Keratinocyte (primary cell): ENCODE results near the gene TNPO3. TPM values are rescaled to one million over a fixed set of nuclear protein-coding genes. Genes with fewer than 3 reads are reported as not detected.
"Not testable (repeated sequence)": the region's sequence is repeated elsewhere in the genome, so short reads cannot be mapped to it uniquely, and the experiment has no call there.

Experiments used
- DNase-seq: peaks from one replicate; pipeline ENCODE4 v3.0.0-alpha.2; 2011; ENCODE audit warnings: low read depth, missing footprints, low spot score
- FAIRE-seq: peaks from 2 replicates; lab custom pipeline; 2011; peaks lifted over from hg19 to GRCh38; lab: Jason Lieb, UNC
- H2AFZ ChIP-seq: 2 replicates; pipeline ENCODE4 v1.6.0; 2012; ENCODE audit warnings: low read length, control low read depth, inconsistent platforms; ENCODE audit not compliant: control insufficient read depth
- H3K27ac ChIP-seq: 2 replicates; pipeline ENCODE4 v1.5.1; 2011; ENCODE audit warnings: low read length; ENCODE audit not compliant: control insufficient read depth, insufficient read depth
- H3K27me3 ChIP-seq: 3 replicates; pipeline ENCODE4 v1.6.0; 2011; ENCODE audit warnings: low read length; ENCODE audit not compliant: control insufficient read depth, insufficient read depth; ENCODE audit errors: extremely low read depth
- H3K36me3 ChIP-seq, 2 experiments: 2 replicates in 1 of 2; 3 replicates in 1 of 2; pipeline ENCODE4 v1.5.1; 2011; ENCODE audit warnings: low read length in 2 of 2, mild to moderate bottlenecking in 1 of 2; ENCODE audit not compliant: control insufficient read depth in 2 of 2, insufficient read depth in 2 of 2; ENCODE audit errors: extremely low read depth in 1 of 2
- H3K4me1 ChIP-seq: 3 replicates; pipeline ENCODE4 v1.5.1; 2011; ENCODE audit warnings: low read length; ENCODE audit not compliant: control insufficient read depth, insufficient read depth; ENCODE audit errors: extremely low read depth
- H3K4me2 ChIP-seq: 3 replicates; pipeline ENCODE4 v1.6.0; 2011; ENCODE audit warnings: low read depth, low read length; ENCODE audit not compliant: control insufficient read depth, insufficient read depth; ENCODE audit errors: extremely low read depth
- H3K4me3 ChIP-seq, 3 experiments: fragments of 200-600 bp in 1 of 3; sonication (generic) in 1 of 3; 2 replicates in 2 of 3; 3 replicates in 1 of 3; pipeline ENCODE4 v1.5.1; 2011 to 2016; ENCODE audit warnings: low read length in 3 of 3, mild to moderate bottlenecking in 3 of 3, control low read depth in 2 of 3, inconsistent platforms in 1 of 3, low read depth in 1 of 3, mixed read lengths in 1 of 3, mixed run types in 1 of 3, moderate library complexity in 1 of 3; ENCODE audit not compliant: control insufficient read depth in 2 of 3, insufficient read depth in 2 of 3; ENCODE audit errors: extremely low read depth in 1 of 3
- H3K79me2 ChIP-seq: 2 replicates; pipeline ENCODE4 v1.6.0; 2012; ENCODE audit warnings: low read length; ENCODE audit not compliant: control insufficient read depth, insufficient read depth
- H3K9ac ChIP-seq: 3 replicates; pipeline ENCODE4 v1.6.0; 2011; ENCODE audit warnings: low read length; ENCODE audit not compliant: control insufficient read depth, insufficient read depth; ENCODE audit errors: extremely low read depth
- H3K9me1 ChIP-seq: 3 replicates; pipeline ENCODE4 v1.6.0; 2011; ENCODE audit warnings: low read length; ENCODE audit not compliant: control insufficient read depth, insufficient read depth; ENCODE audit errors: extremely low read depth
- H3K9me3 ChIP-seq: 2 replicates; pipeline ENCODE4 v1.5.1; 2012; ENCODE audit warnings: low read depth, low read length; ENCODE audit not compliant: control insufficient read depth
- H4K20me1 ChIP-seq: 3 replicates; pipeline ENCODE4 v1.6.0; 2011; ENCODE audit warnings: low read length; ENCODE audit not compliant: control insufficient read depth, insufficient read depth; ENCODE audit errors: extremely low read depth
- EZH2 ChIP-seq: IDR thresholded peaks from one replicate; pipeline ENCODE4 v1.6.1; 2012; ENCODE audit warnings: inconsistent platforms, mild to moderate bottlenecking, low read length, moderate library complexity
- dilution Hi-C: fragments of 300-500 bp; cut with MboI; formaldehyde crosslinking; loops from one replicate; pipeline ENCODE4 v1.7.0; 2020; ENCODE audit warnings: low sequenced_read_pairs; ENCODE audit not compliant: extremely low pct_ligation_motif_present
- polyA plus RNA-seq, 5 experiments: library from polyadenylated mRNA; depleted of rRNA in 3 of 5; stranded (reverse) in 3 of 5; stranded (forward) in 1 of 5; unstranded in 1 of 5; fragments of >200 nt; gene quantifications; 1 replicate in 1 of 5; 2 replicates in 3 of 5; 3 replicates in 1 of 5; pipeline versions ENCODE4 v1.2.1 to v1.2.3, GENCODE V29; 2011 to 2012; ENCODE audit warnings: missing spikeins in 2 of 5, low read depth in 1 of 5, low replicate concordance in 1 of 5
- TF ChIP-seq, protein P1 (sequence below), 3 experiments: IDR thresholded peaks in 1 of 3; conservative IDR thresholded peaks in 1 of 3; optimal IDR thresholded peaks in 1 of 3; 2 replicates in 2 of 3; 3 replicates in 1 of 3; pipeline versions ENCODE3 to v1.5.1; 2011; ENCODE audit warnings: low read length in 3 of 3, mild to moderate bottlenecking in 3 of 3, moderate library complexity in 2 of 3, control low read depth in 1 of 3, inconsistent platforms in 1 of 3; ENCODE audit not compliant: insufficient read depth in 2 of 3; ENCODE audit errors: extremely low read depth in 1 of 3

TNPO3 gene
- polyA plus RNA-seq, 1 donor (not counting 4 experiments of a cell fraction or from before 2014, with no cell fraction given): 35.1 TPM

DNA sequence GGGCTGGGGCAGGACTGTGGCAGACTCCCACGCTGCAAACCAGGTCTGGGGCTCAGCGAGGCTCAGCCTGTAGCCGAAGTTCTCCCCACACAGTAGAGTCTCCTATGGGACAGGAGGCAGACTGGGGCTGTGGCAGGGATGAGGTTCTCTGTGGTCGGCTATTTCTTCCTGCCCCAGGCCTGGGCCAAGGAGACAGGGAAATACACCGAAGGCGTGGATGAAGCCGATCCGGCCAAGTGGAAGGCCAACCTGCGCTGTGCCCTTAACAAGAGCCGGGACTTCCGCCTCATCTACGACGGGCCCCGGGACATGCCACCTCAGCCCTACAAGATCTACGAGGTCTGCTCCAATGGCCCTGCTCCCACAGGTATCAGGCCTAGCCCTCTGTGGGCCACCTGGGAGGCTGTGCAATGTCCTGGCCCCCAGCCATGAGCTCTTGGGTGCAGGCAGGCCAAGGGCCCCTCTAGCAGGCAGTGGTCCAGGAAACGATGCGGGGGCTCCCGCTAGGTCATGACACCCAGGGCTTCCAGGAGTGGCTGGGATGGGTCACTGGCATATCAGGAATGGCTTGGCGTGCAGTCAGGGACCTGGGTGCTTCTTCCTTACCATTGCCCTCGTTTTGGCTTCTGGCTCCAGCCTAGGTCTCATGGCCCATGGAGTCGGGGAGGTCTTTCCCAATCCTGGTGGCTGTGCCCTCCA, 109.1 kb downstream of the TNPO3 start:
- Histone ChIP-seq H3K79me2 (no peaks in the 10 kb centered on the region), H3K27me3 (no peaks in the 10 kb centered on the region), H4K20me1 (no peaks in the 10 kb centered on the region), H3K27ac (no peak overlapping the region), H3K4me3 (no peak overlapping the region), H3K9ac (no peak overlapping the region), H3K36me3 (peaks cover 0 to 2% of the 10 kb centered on the region in 2 experiments), H3K9me3 (no peaks in the 10 kb centered on the region), H3K4me2 (no peak overlapping the region), H2AFZ (no peak overlapping the region), H3K9me1 (no peaks in the 10 kb centered on the region), H3K4me1 (no peaks in the 10 kb centered on the region)
- dilution Hi-C loops: no loop called here
- no peak for TF ChIP-seq EZH2
- TF ChIP-seq, protein P1, sequence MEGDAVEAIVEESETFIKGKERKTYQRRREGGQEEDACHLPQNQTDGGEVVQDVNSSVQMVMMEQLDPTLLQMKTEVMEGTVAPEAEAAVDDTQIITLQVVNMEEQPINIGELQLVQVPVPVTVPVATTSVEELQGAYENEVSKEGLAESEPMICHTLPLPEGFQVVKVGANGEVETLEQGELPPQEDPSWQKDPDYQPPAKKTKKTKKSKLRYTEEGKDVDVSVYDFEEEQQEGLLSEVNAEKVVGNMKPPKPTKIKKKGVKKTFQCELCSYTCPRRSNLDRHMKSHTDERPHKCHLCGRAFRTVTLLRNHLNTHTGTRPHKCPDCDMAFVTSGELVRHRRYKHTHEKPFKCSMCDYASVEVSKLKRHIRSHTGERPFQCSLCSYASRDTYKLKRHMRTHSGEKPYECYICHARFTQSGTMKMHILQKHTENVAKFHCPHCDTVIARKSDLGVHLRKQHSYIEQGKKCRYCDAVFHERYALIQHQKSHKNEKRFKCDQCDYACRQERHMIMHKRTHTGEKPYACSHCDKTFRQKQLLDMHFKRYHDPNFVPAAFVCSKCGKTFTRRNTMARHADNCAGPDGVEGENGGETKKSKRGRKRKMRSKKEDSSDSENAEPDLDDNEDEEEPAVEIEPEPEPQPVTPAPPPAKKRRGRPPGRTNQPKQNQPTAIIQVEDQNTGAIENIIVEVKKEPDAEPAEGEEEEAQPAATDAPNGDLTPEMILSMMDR (optimal IDR thresholded peaks at IDR 0.05 in 1 of 3, IDR thresholded peaks at IDR 0.05 in 1 of 3, conservative IDR thresholded peaks at IDR 0.05 in 1 of 3; ENCODE audit: extremely low read depth in 1 of 3, insufficient read depth in 2 of 3, low read length in 3 of 3): no peak
- DNase-seq: no peak
- FAIRE-seq: no peak

DNA sequence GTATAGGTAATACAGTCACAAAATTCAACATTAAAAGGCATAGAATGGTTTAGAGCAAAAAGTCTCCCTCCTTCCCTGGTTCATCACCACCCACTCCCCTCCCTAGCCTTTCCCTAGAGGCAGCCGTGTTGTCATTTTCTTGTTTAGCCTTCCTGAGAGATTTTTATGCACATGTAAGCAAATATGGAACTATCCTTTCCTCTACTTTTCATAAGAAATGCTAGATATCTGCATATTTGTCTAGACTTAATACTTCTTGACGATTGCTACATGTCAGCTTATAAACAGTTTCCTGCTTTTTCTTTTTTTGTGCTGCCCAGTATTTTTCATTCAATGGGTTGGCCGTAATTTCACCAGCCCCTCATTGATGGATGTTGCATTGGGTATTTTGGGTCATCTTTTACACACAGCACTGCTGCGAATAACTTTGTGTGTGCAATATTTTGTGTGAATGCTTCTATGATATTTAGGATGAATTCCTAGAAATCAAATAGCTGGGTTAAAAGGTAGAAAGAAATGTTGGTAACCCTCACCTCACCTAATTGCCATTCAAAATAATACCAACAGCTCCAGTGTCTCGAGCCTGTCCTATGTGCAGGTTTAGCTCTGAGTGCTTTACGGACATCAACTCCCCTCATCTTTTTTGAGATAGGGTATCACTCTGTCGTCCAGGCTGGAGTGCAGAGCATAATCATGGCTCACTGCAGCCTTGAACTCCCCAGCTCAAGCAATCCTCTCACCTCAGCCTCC, 110.2 kb downstream of the TNPO3 start:
- no peaks in the 10 kb centered on the region for H3K79me2 ChIP-seq
- FAIRE-seq: no peak
- H3K36me3 ChIP-seq: peaks cover 0 to 2% of the 10 kb centered on the region in 2 experiments

DNA sequence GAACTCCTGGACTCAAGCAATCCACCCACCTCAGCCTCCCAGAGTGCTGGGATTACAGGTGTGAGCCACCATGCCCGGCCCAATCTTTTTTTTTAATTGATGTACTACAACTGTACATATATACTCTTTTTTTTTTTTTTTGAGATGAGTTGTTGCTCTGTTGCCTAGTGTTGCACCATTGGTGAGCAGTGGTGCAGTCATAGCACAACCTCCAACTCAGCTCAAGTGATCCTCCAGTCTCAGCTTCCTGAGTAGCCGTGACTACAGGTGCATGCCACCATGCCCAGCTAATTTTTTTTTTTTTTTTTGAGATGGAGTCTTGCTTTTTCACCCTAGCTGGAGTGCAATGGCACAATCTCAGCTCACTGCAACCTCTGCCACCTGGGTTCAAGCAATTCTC, 111.7 kb downstream of the TNPO3 start:
- H3K27me3 ChIP-seq, H3K79me2 ChIP-seq, H2AFZ ChIP-seq, H4K20me1 ChIP-seq, H3K4me3 ChIP-seq, H3K36me3 ChIP-seq, dilution Hi-C loops, DNase-seq, H3K4me1 ChIP-seq, H3K9me1 ChIP-seq, FAIRE-seq, H3K9ac ChIP-seq, H3K4me2 ChIP-seq, H3K27ac ChIP-seq, H3K9me3 ChIP-seq: not testable (repeated sequence)

More for the DNA sequence above, 110.2 kb downstream of the TNPO3 start:
- H3K9ac ChIP-seq: no peak overlapping the region
- no peak overlapping the region for H3K4me2 ChIP-seq
- no peaks in the 10 kb centered on the region for H3K9me1 ChIP-seq
- H4K20me1 ChIP-seq: no peaks in the 10 kb centered on the region
- no peaks in the 10 kb centered on the region for H3K4me1 ChIP-seq
- dilution Hi-C loops: no loop called here
- TF ChIP-seq, protein P1 (optimal IDR thresholded peaks at IDR 0.05 in 1 of 3, IDR thresholded peaks at IDR 0.05 in 1 of 3, conservative IDR thresholded peaks at IDR 0.05 in 1 of 3; ENCODE audit: extremely low read depth in 1 of 3, insufficient read depth in 2 of 3, low read length in 3 of 3): no peak
- TF ChIP-seq EZH2: no peak
- no peak for DNase-seq
- H3K27me3 ChIP-seq: no peaks in the 10 kb centered on the region
- H3K27ac ChIP-seq: no peak overlapping the region
- H3K9me3 ChIP-seq: no peaks in the 10 kb centered on the region
- no peak overlapping the region for H2AFZ ChIP-seq
- no peak overlapping the region for H3K4me3 ChIP-seq
